Duodenal mucosa (tissue), 2 donors: ENCODE results near the gene PIK3R6.

Source experiments
- H3K27ac ChIP-seq: one replicate; pipeline ENCODE4 v1.7.0; 2013; ENCODE audit warnings: low read depth, low read length
- H3K27me3 ChIP-seq, 2 donors: one replicate each; pipeline ENCODE4 v1.7.0; 2013; ENCODE audit warnings: low read length in 2 of 2, control low read depth in 1 of 2; ENCODE audit not compliant: insufficient read depth in 2 of 2, control insufficient read depth in 1 of 2
- H3K36me3 ChIP-seq, 2 donors: one replicate each; pipeline ENCODE4 v1.7.0; 2013; ENCODE audit warnings: low read length in 2 of 2, control low read depth in 1 of 2; ENCODE audit not compliant: insufficient read depth in 2 of 2, control insufficient read depth in 1 of 2
- H3K4me1 ChIP-seq, 2 donors: one replicate each; pipeline ENCODE4 v1.7.0; 2013; ENCODE audit warnings: low read length in 2 of 2, control low read depth in 1 of 2; ENCODE audit not compliant: insufficient read depth in 2 of 2, control insufficient read depth in 1 of 2
- H3K4me3 ChIP-seq, 2 donors: one replicate each; pipeline ENCODE4 v1.7.0; 2013; ENCODE audit warnings: low read length in 2 of 2, low read depth in 1 of 2
- H3K9ac ChIP-seq, 2 donors: one replicate each; pipeline ENCODE4 v1.7.0; 2013; ENCODE audit warnings: low read length in 2 of 2, low read depth in 1 of 2
- H3K9me3 ChIP-seq, 2 donors: one replicate each; pipeline ENCODE4 v1.7.0; 2013; ENCODE audit warnings: low read length in 2 of 2, control low read depth in 1 of 2; ENCODE audit not compliant: control insufficient read depth in 1 of 2

Gene PIK3R6

GRCh38 chr17:8894202-8894671, 26.8 kb upstream of the PIK3R6 start:
- H3K27me3 ChIP-seq = no peaks in the 10 kb centered on the region
- H3K9me3 ChIP-seq = no peaks in the 10 kb centered on the region
- no peak overlapping the region for H3K27ac ChIP-seq
- no peak overlapping the region for H3K9ac ChIP-seq
- H3K4me3 ChIP-seq = no peak overlapping the region
- peaks cover 0 to 8% of the 10 kb centered on the region in 2 donors for H3K36me3 ChIP-seq
- H3K4me1 ChIP-seq = peaks cover 0 to under 1% of the 10 kb centered on the region in 2 donors

DNA sequence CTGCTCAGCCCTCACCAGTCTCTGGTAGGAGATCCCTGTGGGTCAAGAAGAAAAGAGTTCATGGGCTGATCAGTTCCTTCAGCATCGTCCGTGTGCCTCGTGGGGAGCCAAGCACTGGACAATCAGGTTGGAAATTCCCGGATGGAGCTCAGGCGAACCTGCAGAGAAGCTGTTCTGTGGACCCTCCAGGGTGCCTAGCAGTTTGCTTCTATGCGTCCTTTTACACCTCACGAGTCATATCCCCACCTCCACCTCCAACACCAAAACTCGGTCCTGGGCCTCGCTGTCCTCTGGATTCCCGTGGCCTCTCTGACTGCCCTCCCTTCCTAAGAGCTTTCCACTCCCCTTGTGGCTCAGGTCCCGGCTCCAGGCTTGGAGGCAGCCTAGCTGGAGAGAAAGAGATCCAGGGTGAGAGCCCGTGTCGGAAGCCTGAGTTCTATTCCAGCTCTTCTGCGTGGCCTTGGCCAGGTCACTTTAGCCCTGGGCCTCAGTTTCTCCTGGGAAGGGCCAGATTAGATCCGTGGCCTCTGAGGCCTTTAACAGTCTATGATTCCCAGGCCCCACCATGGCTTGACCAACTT, 26.2 kb upstream of the PIK3R6 start:
- peaks cover 0 to 8% of the 10 kb centered on the region in 2 donors for H3K36me3 ChIP-seq
- no peak overlapping the region for H3K4me3 ChIP-seq
- H3K27ac ChIP-seq = no peak overlapping the region
- no peak overlapping the region for H3K9ac ChIP-seq
- H3K27me3 ChIP-seq = no peaks in the 10 kb centered on the region
- no peaks in the 10 kb centered on the region for H3K4me1 ChIP-seq
- H3K9me3 ChIP-seq = no peaks in the 10 kb centered on the region

GRCh38 chr17:8893059-8893458, 25.6 kb upstream of the PIK3R6 start:
- Histone ChIP-seq H3K36me3 (peaks cover 0 to 8% of the 10 kb centered on the region in 2 donors), H3K27ac (no peak overlapping the region), H3K9ac (no peak overlapping the region), H3K9me3 (no peaks in the 10 kb centered on the region), H3K4me3 (no peak overlapping the region), H3K4me1 (no peaks in the 10 kb centered on the region), H3K27me3 (no peaks in the 10 kb centered on the region)

GRCh38 chr17:8892338-8892690, 24.8 kb upstream of the PIK3R6 start:
- Histone ChIP-seq H3K27ac (no peak overlapping the region), H3K27me3 (no peaks in the 10 kb centered on the region), H3K9ac (no peak overlapping the region), H3K36me3 (peaks cover 0 to 8% of the 10 kb centered on the region in 2 donors), H3K9me3 (no peaks in the 10 kb centered on the region), H3K4me3 (no peak overlapping the region), H3K4me1 (no peaks in the 10 kb centered on the region)

DNA sequence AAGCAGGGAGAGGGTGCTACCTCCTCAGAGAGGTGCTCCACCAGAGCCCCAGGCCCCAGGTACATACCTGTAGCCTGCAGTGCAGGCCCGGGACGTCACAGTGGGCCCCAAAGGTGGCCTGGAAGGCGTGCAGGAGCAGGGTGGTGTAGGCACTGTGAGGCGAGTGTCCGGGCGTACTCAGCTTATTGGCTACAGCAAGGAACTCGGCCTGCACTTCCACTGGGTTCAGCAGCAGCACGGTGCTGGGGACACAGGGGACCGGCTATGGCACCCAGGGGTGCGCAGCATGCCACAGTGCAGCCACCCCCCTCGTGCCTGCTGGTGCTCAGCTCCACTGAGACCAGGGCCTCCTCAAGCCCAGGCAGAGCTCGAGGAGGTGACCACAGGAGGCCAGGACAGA, 23.2 kb upstream of the PIK3R6 start:
- H3K9me3 ChIP-seq = no peaks in the 10 kb centered on the region
- peaks cover 0 to 8% of the 10 kb centered on the region in 2 donors for H3K36me3 ChIP-seq
- H3K9ac ChIP-seq = no peak overlapping the region
- H3K4me1 ChIP-seq = no peaks in the 10 kb centered on the region
- H3K4me3 ChIP-seq = no peak overlapping the region
- no peak overlapping the region for H3K27ac ChIP-seq
- no peaks in the 10 kb centered on the region for H3K27me3 ChIP-seq

GRCh38 chr17:8889458-8890210, 22.2 kb upstream of the PIK3R6 start:
- Histone ChIP-seq H3K36me3 (peaks cover 0 to 8% of the 10 kb centered on the region in 2 donors), H3K27ac (no peak overlapping the region), H3K27me3 (no peaks in the 10 kb centered on the region), H3K9me3 (no peaks in the 10 kb centered on the region), H3K4me1 (no peaks in the 10 kb centered on the region), H3K4me3 (no peak overlapping the region), H3K9ac (no peak overlapping the region)

GRCh38 chr17:8888704-8889302, 21.3 kb upstream of the PIK3R6 start:
- H3K27ac ChIP-seq = no peak overlapping the region
- H3K4me3 ChIP-seq = no peak overlapping the region
- H3K4me1 ChIP-seq = no peaks in the 10 kb centered on the region

DNA sequence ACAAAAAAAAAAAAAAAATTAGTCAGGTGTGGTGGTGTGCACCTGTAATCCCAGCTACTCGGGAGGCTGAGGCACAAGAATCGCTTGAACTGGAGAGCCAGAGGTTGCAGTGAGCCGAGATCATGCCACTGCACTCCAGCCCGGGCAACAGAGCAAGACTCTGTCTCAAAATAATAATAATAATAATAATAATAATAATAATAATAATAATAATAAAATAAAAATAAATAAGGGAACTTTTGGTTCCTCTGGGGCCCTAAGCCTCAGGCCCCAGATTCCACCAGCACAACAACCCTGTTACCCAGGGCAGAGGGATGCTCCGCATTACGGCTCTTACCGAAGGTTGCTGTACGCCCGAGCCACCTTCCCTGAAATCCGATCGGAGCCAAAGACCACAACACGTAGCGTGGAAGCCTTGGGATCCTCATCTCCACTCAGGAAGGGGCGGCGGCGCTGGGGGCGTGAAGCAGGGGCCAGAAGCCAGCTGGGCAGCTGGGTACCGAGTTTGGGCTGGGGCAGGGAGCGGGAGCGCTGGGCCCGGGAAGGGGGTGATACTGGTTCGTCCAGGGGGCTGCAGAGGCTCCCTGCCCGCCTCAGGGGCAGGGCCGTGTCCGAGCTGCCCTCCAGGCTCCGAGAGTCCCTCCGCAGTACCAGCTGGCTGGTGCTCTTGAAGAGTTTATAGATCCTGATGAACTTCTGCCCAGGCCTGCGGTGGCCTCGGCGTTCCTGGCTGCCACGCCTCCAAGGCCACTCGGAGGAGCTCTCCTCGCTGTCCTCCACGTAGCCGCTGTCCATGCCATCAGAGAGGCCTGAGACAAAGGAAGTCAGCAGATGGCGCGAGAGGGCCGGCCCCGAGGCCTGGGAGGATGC, 20.6 kb upstream of the PIK3R6 start:
- Histone ChIP-seq H3K9ac (no peak overlapping the region), H3K27me3 (no peaks in the 10 kb centered on the region), H3K36me3 (peaks cover 0 to 16% of the 10 kb centered on the region in 2 donors), H3K27ac (no peak overlapping the region), H3K4me3 (no peak overlapping the region), H3K4me1 (no peaks in the 10 kb centered on the region), H3K9me3 (no peaks in the 10 kb centered on the region)

More at GRCh38 chr17:8888704-8889302, 21.3 kb upstream of the PIK3R6 start:
- no peaks in the 10 kb centered on the region for H3K9me3 ChIP-seq
- H3K9ac ChIP-seq = no peak overlapping the region
- H3K27me3 ChIP-seq = no peaks in the 10 kb centered on the region
- H3K36me3 ChIP-seq = peaks cover 0 to 14% of the 10 kb centered on the region in 2 donors

- Histone ChIP-seq H3K27ac (no peak overlapping the region), H3K9ac (no peak overlapping the region), H3K9me3 (no peaks in the 10 kb centered on the region), H3K4me1 (no peaks in the 10 kb centered on the region), H3K36me3 (peaks cover 0 to 16% of the 10 kb centered on the region in 2 donors), H3K27me3 (no peaks in the 10 kb centered on the region), H3K4me3 (no peak overlapping the region)
These were observed 19.8 kb upstream of the PIK3R6 start for GRCh38 chr17:8887301-8887700.
